GM11168 (cell line): ENCODE results near the gene ZNF248.
"Not testable (repeated sequence)": the region's sequence is repeated elsewhere in the genome, so short reads cannot be mapped to it uniquely, and the experiment has no call there.

Source experiments
- in situ Hi-C: fragments of 300-500 bp; cut with MboI; formaldehyde crosslinking; loops from one replicate; pipeline ENCODE4 v1.12.0; 2022; ENCODE audit warnings: low sequenced_read_pairs; ENCODE audit not compliant: unreplicated experiment

ZNF248 gene

DNA sequence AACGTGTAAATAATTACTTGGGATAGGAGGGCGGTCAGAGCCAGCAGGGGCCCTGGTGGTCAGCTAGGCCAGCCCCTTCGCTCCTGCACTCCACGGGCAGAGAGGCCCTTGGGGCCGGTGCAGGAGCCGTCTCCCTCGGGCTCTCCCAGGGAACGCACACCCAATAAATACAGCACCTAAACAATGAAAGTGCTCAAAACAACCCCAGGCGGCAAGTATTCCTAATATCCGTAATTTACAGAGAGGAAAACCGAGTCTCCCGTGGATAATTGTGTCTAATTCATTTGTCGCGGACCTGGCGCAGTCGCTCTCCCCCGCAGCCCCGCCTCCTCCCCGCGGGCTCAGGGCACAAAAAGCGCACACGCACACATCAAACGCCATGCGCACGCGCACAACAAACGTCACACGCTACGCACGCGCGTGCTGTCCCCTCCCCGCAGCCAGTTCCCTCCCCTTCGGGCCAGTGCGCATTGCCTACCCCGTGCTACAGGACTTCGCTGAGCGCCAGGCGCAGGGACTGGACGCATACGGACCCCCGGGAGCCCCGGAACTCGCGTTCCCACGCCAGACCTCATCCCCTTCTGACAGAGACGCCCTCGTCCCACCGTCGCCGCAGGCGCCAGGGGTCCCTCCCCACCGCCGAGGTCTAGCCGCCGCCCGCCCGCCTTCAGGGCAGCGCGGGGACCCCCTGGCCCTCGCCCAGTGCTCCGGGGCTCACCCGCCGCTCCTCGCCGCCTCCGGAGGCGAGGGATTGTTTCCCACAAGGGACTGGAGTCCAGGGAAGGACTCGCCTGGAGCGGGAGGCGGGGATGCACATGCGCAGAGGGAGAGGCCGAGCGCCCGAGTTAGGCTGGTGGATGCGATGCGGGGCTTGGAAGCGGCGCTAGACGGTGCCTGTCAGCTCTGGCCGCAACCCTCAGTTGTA lies at the start of gene ZNF248:
Gene ZNF248, minus strand, starts transcription at position 324 of the 925 bp plus-strand sequence. CDS start 1,300 bp downstream, outside the sequence.
- in situ Hi-C loops = no loop called here

GRCh38 chr10:37906382-37906781 lies 49.0 kb upstream of the ZNF248 start:
- in situ Hi-C loops = no loop called here

DNA sequence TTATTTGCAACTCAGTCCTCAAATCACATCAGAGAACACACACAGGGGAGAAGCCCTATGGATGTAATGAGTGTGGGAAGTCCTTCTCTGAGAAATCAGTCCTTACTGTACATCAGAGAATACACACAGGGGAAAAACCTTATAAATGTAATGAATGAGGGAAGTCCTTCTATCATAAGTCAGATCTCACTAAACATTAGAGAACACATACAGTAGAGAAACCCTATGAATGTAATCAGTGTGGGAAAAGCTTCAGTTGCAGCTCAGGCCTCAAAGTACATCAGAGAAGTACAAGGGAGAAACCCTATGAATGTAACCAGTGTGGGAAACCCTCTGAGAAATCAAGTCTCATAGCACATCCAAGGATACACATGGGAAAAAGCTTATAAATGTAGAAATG lies 39.0 kb upstream of the ZNF248 start:
- in situ Hi-C loops = no loop called here

DNA sequence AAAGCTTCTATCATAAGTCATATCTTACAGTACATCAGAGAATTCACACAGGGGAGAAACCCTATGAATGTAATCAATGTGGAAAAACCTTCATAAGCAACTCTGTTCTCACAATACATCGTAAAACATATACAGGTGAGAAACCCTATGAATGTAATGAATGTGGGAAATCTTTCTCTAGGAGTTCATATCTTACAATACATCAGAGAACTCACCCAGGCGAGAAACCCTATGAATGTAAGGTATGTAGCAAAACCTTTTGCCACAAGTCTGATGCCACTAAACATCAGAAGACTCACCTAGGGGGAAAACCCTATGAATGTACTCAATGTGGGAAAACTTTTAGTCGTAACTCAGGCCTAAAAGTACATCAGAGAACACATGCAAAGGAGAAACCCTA lies 38.3 kb upstream of the ZNF248 start:
- in situ Hi-C loops = no loop called here

DNA sequence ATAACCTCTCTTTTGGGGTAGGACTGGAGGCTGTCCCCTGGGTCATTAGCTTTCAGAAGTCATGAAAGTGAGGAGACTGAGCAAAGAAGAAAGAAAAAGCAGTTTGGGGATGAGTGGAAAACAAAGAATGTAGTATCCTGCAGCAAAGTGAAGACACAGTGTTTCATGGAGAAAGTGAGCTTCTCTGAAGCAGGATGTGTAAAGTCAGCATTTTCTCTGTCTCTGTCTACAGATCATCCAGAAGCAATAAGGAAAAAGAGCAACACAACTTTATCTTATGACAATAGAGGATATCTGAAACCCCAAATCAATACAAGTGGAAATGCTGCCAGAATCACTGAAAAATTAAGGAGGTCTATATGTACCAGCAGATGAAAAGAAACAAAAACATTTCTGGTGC lies 28.4 kb upstream of the ZNF248 start:
- in situ Hi-C loops = no loop called here

- in situ Hi-C loops = no loop called here
Observed at GRCh38 chr10:37872955-37873354, 15.5 kb upstream of the ZNF248 start.

DNA sequence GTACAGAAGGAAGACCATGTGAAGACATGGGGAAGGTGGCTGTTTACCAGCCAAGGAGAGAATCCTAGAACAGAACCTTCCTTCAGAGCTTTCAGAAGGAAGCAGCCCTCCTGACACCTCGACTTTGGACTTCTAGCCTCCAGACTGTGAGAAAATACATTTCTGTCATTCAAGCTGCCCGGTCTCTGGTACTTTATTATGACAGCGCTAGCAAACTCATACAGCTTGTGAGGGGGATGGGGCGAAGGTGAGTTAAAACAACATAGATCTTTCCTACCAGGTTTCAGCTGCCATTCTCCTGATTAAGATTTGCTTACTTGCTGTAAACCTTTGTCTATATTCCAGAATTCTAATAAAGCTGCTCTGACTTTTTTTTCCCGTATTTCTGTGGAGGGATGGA lies 14.9 kb upstream of the ZNF248 start:
- in situ Hi-C loops = no loop called here

DNA sequence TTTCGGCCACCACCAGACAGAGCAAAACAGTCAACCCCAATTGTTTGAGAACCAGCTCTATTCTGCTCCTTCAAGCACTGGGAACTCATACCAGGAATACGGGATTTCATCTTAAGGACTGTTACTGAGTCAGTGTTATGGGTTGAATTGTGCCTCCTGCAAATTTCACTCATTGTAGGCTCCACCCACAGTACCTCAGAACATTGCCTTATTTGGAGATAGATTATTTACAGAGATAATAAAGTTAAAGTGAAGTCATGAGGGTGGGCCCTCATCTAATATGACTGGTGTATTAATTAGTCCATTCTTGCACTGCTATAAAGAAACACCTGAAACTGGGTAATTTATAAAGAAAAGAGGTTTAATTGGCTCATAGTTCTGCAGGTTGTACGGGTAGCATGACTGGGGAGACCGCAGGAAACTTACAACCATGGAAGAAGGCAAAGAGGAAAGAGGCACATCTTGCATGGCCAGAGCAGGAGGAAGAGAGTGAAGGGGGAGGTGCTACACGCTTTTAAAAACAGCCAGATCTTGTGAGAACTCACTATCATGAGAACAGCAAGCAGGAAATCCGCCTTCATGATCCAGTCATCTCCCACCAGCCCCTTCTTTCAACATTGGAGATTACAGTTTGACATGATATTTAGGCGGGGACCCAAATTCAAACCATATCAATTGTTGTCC lies 14.3 kb upstream of the ZNF248 start:
- in situ Hi-C loops = no loop called here

GRCh38 chr10:37871143-37871542 lies 13.7 kb upstream of the ZNF248 start:
- in situ Hi-C loops = no loop called here

GRCh38 chr10:37868796-37869195 lies 11.4 kb upstream of the ZNF248 start:
- in situ Hi-C loops = no loop called here

DNA sequence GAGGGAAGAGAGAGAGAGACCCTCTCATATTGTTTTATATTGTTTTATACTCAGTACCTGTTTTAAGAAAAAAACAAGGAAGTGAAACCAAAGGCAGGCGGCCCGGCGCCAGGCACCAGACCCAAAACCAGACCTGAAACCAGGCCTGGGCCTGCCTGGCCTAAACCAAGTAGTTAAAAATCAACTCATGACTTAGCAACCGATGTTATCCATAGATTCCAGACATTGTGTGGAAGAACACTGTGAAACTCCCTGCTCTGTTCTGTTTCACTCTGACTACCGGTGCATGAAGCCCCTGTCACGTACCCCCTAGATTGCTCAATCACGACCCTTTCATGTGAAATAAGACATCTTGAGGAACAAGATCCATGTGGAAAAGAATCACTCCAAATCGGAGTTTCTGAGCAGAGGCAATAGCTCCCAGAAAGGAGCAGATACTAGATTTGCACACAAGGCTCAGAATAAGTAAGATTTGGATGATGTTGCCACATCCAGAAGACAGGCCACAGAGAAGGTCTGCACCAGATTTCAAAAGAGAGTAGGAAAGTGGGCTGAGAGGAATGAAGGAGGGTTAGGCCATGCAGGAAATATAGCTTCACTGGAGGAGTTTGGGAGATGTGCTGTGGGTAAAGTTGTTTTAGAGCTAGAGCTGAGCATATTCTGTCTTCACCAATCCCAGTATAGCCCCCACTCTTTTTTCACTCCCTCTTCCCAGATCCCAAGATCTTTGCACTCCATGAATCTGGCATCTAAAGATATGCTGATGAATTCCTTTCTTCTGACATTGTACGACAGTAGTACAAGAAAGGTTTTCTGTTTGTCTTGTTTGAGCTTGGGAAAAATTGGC lies 8.8 kb upstream of the ZNF248 start:
- in situ Hi-C loops = no loop called here

- in situ Hi-C loops = no loop called here
Observed at GRCh38 chr10:37865264-37865663, 7.9 kb upstream of the ZNF248 start.

DNA sequence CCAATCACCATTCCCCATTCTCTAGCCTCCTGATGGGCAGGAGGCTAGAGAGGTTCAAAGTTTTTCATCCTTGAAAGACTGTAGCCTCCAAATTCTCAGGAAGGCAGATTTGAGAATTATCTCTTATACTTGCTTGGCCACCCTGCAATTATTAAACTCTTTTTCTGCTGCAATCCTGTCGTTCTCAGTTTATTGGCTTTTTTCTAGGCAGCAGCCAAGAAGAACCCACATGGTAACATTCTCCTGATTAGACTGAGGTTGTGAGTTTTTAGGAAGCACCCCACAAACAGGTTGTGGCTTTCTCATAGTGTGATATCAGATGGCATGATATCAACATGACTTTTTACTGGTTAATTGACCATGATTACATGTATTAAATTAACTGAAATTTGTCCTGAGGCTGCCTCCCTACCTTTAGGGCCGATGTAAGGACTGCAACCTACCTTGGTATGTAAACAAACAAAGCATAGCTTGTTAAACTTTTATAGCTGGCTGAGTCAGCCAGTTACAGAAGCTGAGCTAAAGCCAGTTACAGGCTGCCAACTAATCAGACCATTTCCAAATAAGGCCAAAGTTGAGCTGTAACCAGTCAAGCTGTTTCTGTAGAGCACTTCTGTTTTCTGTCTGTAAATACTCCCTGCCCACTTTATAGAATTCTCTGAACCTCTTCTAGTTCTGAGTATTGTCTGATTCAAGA lies 3.2 kb upstream of the ZNF248 start:
- in situ Hi-C loops = no loop called here

- in situ Hi-C loops = not testable (repeated sequence)
Observed at GRCh38 chr10:37859270-37859669, 1.9 kb upstream of the ZNF248 start.

GRCh38 chr10:37856881-37857286 lies 526 bp downstream of the ZNF248 start:
- in situ Hi-C loops = no loop called here

DNA sequence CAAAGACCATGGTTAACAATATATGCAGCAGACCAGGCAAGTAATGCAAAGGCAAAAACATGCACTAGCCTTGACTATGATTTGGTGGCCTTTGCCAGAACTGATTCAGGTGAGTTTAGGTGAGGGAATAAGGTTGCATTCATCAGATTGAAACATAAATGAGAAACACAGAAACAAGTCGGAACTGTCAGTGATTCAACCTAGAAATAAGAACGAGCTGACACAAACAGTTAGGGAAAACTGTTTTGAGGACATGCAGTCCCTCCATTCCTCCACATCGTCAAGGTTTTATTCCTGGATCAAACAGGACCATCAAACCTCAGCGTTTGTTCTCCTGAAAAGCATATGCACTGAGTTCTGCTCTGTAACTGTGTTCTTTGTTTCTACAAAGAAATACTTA lies 1.8 kb downstream of the ZNF248 start:
- in situ Hi-C loops = no loop called here

- in situ Hi-C loops = no loop called here
Observed at GRCh38 chr10:37854626-37855025, 2.8 kb downstream of the ZNF248 start.

DNA sequence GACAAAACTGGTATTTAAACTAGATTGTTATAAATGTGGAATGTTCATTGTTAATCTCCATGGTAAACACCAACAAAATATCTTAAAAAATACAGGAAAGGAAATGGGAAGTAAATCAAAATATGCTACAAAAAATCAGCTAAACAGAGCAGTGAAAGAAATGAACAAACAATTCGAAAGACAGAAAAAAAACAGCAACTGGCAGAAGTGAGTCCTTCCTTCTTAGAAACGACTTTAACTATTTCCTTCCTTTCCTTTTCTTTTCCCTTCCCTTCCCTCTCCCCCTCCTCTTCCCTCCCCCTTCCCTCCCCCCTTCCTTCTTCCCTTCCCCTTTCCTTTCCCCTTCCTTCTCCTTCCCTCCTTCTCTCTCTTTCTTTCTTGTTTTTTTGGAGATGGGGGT lies 12.8 kb downstream of the ZNF248 start:
- in situ Hi-C loops = no loop called here

- in situ Hi-C loops = no loop called here
Observed at GRCh38 chr10:37839243-37839642, 18.2 kb downstream of the ZNF248 start.
